GM18507 (cell line): ENCODE data around the gene TBCD.

Source experiments
- DNase-seq: peaks from one replicate; pipeline ENCODE4 v3.0.0; 2011; ENCODE audit warnings: low read depth; ENCODE audit not compliant: insufficient read length; ENCODE audit errors: extremely low spot score
- FAIRE-seq: peaks from 2 replicates; lab custom pipeline; 2011; peaks lifted over from hg19 to GRCh38; lab: Jason Lieb, UNC

Gene TBCD

DNA sequence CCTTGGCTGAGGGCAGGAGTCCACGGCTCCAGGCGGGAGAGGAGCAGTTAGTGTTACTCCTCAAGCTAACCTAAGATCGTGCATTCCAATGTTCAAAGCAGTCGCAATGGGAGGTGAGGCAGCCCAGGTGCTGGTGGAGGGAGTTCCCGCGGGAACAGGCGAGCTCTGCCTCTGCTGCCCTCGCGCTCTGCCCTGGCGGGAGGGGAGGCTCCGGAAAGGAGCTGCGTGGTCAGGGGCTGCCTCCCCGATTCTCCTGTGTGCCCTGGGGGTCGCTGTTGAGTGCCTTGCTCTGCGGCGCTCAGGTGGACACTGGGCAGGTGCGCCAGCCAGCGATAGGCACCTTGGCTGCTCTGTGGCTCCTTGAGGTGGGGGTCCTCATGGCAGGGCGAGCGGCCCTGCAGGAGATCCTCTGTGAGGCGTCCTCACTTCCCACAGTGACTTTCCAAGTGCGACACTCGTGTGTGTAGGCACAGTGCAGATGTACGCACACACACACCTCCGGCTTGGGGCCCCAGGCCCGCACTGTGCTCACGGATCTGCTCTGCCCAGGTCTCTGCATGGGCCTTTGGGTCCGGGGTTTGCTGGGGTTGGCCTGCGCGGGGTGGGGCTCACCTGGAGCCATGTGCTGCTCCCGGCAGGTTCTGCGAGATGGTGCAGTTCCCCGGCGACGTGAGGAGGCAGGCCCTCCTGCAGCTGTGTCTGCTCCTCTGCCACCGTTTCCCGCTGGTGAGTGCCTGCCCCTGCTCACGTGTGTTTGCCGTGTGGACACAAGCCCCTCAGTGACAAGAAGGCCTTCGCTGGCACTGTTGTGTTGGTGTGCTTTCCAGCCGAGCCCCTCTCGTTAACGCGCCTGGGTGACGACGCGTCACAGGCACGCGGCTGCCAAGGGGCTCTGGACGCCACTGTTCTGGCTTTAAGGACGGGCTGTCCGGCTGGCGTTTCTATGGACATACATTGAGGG lies 185.8 kb downstream of the TBCD start:
- DNase-seq (no peak), FAIRE-seq (no peak)

DNA sequence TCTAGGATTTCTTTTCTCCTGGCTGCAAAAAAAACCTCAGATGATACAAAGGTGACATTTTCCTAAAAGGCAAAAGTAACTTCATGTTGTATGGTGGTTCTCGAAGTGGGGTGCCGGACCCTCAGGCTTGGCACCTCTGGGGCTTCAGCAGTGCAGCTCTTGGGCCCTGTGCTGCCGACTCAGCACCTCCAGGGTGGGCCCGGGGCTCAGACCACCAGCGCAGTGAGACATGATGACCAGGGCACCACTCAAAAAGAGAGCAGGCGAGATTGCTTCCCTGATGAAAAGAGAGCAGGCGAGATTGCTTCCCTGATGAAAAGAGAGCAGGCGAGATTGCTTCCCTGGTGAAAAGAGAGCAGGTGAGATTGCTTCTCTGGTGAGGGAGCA lies 186.6 kb downstream of the TBCD start:
- no peak for DNase-seq
- no peak for FAIRE-seq

DNA sequence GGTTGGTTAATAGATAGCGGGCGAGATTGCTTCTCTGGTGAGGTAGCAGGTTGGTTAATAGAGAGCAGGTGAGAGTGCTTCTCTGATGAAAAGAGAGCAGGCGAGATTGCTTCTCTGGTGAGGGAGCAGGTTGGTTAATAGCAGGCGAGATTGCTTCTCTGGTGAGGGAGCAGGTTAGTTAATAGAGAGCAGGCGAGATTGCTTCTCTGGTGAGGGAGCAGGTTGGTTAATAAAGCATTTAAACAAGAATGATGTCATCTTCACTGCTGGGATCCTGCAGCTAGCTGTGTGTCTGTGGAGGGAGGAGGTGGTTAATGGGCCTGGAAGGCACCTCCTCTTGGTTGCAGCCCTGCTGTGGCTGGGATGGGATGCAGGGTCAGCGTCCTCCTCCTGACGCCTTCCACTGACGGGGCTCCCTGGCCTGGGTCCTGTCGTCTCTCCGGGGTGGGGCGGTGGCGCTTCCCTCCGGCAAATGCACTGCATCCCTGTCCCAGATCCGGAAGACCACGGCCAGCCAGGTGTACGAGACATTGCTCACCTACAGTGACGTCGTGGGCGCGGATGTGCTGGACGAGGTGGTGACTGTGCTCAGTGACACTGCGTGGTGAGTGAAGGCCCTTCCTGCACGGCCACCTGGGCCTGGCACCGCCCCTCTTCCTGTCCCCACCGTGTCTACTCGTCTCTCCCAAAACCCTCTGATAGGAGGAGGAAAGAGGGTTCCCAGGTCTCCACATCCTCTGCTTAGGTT lies 187.2 kb downstream of the TBCD start:
- FAIRE-seq: no peak
- no peak for DNase-seq

DNA sequence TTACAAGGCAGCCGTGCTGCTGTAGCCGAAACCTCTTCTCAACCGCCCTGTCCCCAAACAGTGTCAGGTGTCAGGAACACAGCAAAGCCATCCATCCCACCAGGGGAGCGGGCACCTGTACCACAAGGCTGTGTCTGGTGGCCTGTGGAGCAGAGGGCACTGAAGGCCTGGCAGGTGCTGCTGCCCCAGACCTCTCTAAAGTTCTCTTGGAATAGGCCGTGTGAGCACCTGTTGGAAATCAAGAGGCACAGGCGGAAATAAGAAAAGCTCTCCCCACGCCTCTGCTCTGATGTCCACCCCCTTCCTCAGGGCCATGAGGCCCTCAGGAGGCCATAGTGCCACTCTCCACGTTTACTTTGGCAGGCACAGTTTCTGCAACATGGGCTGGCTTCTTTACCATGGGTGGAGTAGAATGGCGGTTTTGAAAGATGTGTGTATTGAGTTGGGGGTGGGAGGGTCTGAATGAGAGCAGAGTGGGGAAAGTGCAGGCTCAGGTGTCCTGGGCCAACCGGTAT lies 187.8 kb downstream of the TBCD start:
- FAIRE-seq (no peak), DNase-seq (no peak)

DNA sequence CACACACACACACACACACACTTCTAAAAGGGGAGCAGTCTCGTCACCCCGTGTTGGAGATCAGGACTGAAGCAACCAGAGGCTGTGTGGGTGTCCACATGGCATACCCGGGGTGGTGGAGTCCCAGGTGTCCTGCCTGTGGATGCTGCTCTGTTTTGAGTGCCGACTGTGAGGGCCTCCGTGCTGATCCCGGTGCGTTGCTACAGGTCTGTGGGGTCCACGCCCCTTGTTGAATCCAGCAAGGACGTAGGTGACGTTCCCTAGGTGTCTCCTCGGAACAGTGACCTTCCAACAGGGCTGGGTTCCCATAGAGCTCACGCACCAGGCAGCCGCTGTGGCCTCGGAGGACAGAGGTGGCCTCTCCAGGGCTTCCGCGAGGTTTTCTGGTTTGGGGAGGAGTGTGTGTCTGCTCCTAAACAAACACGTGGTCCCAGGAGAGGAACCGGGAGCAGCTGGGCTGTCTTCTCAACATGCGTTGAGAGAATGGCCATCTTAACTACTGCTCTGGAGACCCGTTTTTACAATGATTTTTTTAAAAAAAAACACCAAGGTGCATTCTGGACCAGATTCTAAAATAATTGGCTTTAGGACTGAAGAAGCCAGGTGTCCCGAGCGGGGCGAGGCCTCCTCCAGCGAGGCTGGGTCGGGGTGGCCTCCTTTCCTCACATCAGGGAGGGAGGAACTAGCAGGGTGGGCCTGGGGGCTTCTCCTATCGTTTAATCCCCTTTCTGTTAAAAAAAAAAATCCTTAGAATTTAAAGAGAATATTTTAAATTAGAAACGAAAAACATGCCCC lies 188.6 kb downstream of the TBCD start:
- FAIRE-seq (no peak), DNase-seq (no peak)

DNA sequence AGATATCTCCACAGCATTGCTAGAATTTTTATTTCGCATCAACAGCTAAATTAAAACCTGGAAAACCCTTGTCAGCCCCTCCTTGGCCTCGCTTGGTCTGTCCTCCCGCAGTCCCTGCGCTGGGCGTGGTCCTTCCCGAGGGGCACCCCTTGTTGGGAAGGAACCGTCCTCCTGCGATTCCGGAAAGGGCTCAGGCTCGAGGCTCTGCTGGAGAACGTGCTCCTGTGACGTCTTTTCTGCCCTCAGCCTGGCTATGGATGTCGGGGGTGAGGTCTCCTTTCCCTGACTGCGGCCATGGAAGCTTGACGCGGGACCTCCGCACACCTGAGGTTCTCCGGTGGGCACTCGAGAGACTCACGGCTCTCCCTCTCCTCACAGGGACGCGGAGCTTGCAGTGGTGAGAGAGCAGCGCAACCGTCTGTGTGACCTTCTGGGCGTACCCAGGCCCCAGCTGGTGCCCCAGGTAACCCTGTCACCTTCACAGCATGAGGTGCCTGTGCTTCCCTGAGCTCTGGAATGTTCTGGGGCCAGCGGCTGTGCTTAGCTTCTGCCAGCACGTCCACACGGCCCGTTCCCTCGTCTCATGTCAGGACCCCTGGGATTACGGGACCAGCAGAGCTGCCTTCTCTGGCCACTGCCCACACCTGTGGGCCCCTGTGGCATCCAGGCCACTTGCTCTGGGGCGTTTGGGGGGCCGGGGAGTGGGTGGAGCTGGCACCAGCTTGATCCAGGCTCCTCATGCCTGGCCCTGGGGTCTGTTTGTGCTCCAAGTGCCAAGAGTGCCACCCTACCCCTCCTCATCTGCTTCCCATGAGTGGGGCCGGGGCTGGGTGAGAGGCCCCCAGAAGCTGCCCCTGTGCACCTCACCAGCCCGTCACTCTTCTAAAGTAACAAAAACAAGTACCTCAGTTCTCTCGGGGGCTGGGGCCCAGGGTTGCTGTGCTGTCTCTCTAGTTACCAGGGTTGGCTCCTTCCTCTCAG lies 189.4 kb downstream of the TBCD start:
- FAIRE-seq (no peak), DNase-seq (no peak)

DNA sequence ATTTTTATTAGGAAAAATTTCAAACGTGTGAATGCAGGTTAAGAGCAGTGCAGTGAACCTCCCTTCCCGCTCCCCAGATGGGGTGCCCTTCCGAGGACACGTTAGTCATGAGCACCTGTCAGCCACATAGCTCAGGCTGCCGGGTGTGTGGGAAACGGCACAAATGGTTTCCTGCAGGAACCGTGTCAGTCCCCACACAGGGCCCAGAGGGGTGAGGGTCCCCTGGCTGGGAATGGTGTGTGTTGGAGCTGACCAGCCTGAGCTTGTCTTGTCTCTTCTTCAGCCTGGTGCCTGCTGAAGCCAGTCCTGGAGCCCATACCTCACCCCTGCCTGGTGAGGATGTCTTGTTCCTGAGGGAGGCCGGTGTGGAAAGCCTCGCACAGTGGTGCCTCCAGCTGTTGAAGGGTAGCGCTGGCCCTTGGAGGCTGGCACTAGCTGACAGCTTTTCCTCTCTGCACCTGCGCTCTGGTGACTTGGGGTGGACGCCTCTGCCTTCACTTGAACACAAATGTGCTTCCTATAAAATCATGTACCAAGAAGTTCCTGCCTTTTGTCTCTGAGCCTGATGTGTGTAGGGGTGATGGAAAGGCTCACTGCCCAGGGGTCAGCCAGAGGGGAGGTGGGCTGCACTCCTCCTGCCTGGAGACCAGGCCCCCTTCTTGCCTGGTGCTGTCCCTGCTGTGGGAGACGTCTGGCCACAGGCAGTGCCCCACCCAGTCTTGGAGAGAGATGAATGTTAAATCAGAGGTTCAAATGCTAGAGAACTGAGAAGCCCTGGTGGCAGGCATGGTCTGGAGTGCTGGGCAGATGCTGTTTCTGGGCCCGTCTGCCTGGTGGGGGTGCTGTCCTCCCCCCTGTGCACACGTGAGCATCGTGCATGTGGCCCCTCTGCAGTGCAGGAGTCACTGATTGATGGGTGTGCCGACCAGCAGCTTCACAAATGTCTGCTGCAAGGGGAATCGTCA lies 190.6 kb downstream of the TBCD start:
- FAIRE-seq (no peak), DNase-seq (no peak)

DNA sequence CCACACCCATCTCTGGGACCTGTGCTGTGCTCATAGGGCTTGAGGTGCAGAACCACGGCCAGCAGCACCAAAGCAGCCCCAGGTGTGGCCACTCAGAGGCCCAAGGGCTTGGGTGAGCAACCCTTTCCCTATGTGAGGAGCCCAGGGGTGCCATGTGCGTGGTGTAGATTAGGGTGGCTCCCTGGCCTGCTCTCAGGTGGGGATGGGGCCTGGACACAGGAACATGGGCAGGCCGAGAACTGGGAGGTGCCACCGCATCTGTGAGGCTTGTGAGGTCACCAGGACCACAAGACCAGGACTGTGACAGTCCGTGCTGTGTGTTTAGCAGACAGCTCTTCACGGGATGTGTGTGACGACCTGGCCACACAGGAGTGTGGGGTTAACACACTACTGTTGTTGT lies 191.5 kb downstream of the TBCD start:
- no peak for FAIRE-seq
- DNase-seq: no peak

DNA sequence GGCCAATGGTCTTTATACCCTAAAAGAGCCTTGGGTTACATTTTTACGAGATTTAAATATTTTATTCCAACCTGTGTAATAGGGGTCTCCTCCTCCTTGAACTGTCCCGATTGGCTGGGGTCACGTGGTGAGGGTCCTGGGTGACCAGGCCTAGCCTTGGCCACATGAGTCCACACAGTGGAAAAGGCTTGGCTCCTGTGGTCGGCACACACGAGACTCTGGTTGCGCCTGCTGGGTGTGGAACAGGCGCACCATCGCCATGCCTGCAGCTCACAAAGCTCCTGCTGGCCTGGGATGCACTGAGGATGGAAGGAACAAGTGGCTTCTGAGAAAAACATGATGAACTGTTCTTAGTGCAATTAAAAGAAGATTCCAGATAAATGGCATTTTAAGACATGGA lies 191.9 kb downstream of the TBCD start:
- no peak for FAIRE-seq
- DNase-seq: no peak

DNA sequence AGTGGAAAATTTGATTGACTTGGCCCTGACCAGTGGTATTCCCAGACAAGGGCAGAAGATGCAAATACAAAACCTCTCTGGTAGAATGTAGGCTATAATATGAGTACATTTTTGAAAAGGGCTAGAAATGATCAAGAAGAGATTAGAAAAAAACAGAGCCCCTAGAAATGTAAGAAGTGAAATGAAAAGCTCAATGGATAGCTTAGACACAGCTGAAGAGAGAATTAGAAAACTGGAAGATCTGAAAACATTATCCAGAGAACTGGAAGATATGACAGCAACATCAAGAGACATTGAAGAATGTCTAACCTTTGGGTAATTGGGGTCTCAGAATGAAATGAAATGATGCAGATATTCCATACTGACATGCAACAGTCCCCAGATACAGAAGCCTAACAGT lies 193.1 kb downstream of the TBCD start:
- DNase-seq: no peak
- no peak for FAIRE-seq

DNA sequence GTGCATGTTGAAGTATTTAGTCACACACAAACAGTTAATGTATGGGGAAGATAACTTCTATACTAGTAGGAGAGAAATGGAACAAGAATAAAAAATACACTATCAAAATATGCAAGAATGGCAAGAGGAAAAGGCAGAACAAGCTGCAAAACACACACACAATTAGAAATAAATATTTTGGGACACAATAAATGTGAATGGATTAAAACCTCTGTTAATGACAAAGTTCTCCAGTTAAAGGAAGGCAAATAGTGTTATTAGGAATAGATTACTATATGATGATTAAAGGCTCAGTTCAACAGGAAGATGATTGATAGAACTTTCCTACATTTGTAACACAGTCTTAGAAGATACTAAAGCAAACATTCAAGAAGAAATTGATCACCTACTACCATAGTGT lies 194.2 kb downstream of the TBCD start:
- FAIRE-seq: no peak
- DNase-seq: no peak

DNA sequence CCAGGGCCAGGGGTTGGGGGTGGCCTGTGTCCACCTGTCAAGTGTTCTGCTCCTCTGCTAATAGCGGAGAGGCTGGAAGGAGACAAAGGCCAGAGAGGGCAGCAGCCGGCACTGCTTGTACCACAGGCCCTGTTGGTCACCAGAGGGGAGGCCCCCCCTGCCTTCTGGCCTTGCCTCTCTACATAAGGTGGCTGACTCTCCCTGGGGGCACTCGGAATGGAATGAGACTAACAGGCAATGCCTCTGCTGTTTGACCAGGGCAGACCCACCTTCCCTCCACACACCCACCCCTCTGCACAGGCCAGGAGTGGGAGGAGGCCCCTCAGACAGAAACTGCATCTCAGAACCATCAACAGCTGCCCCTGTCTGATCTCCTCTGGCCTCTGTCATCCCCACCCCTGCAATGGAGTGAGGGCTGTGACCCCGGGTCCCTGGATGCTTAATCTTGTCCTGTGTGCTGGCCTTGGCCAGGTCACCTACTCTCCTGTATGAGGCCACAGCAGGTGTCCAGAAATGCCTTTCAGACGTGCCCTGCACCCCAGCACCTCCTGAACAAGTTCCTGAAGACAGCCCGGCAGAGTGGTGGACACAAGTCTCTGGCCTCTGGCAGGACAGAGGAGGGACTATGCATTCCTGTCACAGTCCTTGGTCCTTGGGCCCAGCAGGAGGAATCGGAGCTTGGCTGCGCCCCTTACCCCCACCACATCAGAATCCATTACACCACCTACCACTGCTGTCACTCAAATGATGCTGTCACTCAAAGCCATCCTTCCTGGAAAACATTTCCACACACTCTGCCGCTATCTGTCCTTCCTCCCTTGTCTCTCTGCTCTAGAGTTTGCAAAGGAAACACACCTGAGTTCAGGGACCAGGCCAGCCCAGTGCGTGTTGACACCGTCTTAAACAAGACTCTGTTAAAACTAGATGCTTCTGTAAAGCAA lies 195.5 kb downstream of the TBCD start:
- no peak for DNase-seq
- FAIRE-seq: no peak

DNA sequence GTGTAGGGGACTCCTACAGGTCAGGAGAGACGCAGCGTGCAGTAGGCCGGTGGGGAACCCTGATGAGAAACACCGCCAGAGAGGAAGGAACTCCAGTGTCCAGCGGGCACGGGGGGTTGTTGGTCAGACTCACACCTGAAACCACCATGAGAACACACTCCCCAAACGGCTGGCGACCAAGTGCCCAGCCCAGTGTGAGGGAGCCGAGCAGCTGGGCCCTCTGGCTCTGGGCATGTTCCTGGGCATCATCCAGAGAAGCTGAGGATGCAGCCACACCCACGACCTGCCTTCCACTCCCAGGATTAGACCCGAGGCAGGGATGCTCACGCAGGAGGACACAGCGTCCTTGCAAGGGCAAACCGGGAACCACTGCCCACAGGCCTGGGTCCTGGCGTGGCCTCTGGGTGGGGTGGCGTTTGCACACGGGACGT lies 196.2 kb downstream of the TBCD start:
- no peak for DNase-seq
- FAIRE-seq: no peak

DNA sequence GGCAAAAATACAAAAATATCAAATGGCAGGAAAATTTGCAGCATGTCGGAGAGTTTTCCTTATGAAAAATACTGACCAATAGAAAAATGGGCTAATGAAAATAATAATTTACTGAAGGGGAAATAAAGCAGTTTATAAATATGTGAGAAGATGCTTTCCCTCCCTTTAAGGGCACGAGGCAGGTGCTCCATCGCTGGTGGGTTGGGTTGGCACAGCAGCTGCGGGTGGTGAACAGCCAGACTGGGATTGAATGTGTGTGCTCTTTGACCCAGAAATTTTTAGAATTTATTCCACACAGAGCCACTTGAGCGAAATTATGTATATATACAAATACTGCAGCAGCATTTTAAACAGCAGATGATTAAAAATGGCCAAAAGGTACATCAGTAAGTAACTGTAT lies 197.1 kb downstream of the TBCD start:
- DNase-seq: no peak
- FAIRE-seq: no peak

DNA sequence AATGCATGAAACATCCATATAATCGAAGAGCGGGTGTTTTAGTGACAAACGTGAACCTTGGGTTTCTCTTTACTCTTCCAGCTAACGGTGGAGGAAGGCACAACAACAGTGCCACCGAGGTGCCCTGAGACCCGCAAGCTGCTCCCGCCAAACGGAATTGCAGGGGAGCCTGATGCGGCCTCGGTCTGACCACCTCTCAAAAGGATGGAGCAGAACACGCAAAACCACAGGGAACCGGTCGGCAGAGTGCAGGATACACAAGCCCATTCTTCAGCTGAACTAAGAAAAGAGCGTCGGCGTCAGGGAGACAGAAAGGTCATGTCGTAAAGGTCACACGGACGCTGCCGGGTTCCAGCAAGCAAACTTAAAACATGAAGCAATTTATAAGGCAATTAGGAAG lies 197.5 kb downstream of the TBCD start:
- FAIRE-seq (no peak), DNase-seq (no peak)

DNA sequence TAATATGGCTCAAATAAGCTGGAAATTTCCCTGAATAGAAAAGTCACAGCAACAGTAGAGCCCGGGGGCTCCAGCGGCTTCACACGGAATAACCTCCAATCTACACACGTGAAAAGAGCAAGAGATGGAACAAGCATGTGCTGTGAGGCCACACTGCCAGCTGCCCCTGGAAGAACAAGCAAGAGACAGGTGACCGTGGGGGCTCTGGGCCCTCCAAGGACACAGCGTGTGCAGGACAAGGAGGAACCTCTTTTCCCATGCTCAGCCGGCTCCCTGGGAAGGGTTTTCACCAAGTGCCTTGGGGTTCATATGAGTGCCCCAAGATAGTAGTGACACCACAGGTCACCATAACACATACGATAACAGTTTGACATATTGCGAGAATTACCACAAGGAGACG lies 198.1 kb downstream of the TBCD start:
- FAIRE-seq (no peak), DNase-seq (no peak)
